HEK293 (cell line): ENCODE results near the gene ADK.

Experiments
- ZNF280D ChIP-seq: fragments of 450-650 bp; formaldehyde crosslinking; IDR thresholded peaks from 2 replicates; pipeline ENCODE4 v1.5.1; 2016; ENCODE audit warnings: missing biosample characterization, missing genetic modification characterization
- TF ChIP-seq, protein P1 (sequence below): fragments of 450-650 bp; formaldehyde crosslinking; IDR thresholded peaks from 2 replicates; pipeline ENCODE4 v1.5.1; 2016; ENCODE audit warnings: missing biosample characterization, missing genetic modification characterization

- TF ChIP-seq, protein P1, sequence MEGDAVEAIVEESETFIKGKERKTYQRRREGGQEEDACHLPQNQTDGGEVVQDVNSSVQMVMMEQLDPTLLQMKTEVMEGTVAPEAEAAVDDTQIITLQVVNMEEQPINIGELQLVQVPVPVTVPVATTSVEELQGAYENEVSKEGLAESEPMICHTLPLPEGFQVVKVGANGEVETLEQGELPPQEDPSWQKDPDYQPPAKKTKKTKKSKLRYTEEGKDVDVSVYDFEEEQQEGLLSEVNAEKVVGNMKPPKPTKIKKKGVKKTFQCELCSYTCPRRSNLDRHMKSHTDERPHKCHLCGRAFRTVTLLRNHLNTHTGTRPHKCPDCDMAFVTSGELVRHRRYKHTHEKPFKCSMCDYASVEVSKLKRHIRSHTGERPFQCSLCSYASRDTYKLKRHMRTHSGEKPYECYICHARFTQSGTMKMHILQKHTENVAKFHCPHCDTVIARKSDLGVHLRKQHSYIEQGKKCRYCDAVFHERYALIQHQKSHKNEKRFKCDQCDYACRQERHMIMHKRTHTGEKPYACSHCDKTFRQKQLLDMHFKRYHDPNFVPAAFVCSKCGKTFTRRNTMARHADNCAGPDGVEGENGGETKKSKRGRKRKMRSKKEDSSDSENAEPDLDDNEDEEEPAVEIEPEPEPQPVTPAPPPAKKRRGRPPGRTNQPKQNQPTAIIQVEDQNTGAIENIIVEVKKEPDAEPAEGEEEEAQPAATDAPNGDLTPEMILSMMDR, result no peak
- no peak for TF ChIP-seq ZNF280D (tag by site-specific recombination)
These were observed 12.5 kb downstream of the ADK start for GRCh38 chr10:74163319-74164068.
